Loucy (cell line): Measurements from ENCODE around the gene SKI.

Experiments used
- H2AFZ ChIP-seq: fragments of 200-600 bp; sonication (generic); 2 replicates; pipeline ENCODE4 v1.6.0; 2016; ENCODE audit warnings: antibody characterized with exemption, mild to moderate bottlenecking, low read length, moderate library complexity
- H3F3A ChIP-seq: fragments of 200-600 bp; 2 replicates; pipeline ENCODE4 v1.6.0; 2016; ENCODE audit warnings: antibody characterized with exemption, low read depth, mild to moderate bottlenecking
- H3K27me3 ChIP-seq: fragments of 200-600 bp; sonication (generic); 2 replicates; pipeline ENCODE4 v1.6.1; 2014; ENCODE audit warnings: low read length, mild to moderate bottlenecking; ENCODE audit not compliant: insufficient read depth, poor library complexity, severe bottlenecking
- H3K36me3 ChIP-seq: fragments of 200-600 bp; sonication (generic); 2 replicates; pipeline ENCODE4 v1.6.1; 2016; ENCODE audit warnings: low read length; ENCODE audit not compliant: insufficient read depth
- H3K4me1 ChIP-seq: fragments of 200-600 bp; sonication (generic); 2 replicates; pipeline ENCODE4 v1.5.1; 2014; ENCODE audit warnings: low read length, mild to moderate bottlenecking; ENCODE audit not compliant: insufficient read depth, poor library complexity, severe bottlenecking
- H3K4me2 ChIP-seq: fragments of 200-600 bp; sonication (generic); 2 replicates; pipeline ENCODE4 v1.6.0; 2014; ENCODE audit warnings: antibody characterized with exemption, low read length, low read depth, mild to moderate bottlenecking; ENCODE audit not compliant: poor library complexity, severe bottlenecking
- H3K4me3 ChIP-seq: fragments of 200-600 bp; sonication (generic); 2 replicates; pipeline ENCODE4 v1.5.1; 2014; ENCODE audit warnings: low read length, mild to moderate bottlenecking, mixed read lengths; ENCODE audit not compliant: poor library complexity, severe bottlenecking
- H3K79me2 ChIP-seq: fragments of 200-600 bp; sonication (generic); 2 replicates; pipeline ENCODE4 v1.6.1; 2014; ENCODE audit warnings: low read length; ENCODE audit not compliant: insufficient read depth
- H3K9ac ChIP-seq: fragments of 200-600 bp; sonication (generic); 2 replicates; pipeline ENCODE4 v1.6.0; 2014; ENCODE audit warnings: mild to moderate bottlenecking, low read depth, low read length, moderate library complexity; ENCODE audit not compliant: poor library complexity, severe bottlenecking
- H3K9me2 ChIP-seq: fragments of 200-600 bp; sonication (generic); replicated peaks from 2 replicates; pipeline ENCODE4 v1.6.1; 2016; ENCODE audit warnings: low read depth, low read length, mixed read lengths
- H3K9me3 ChIP-seq: fragments of 200-600 bp; sonication (generic); 2 replicates; pipeline ENCODE4 v1.6.1; 2014; ENCODE audit warnings: mild to moderate bottlenecking, antibody characterized with exemption, low read length, low read depth; ENCODE audit not compliant: insufficient read depth
- H4K20me1 ChIP-seq: fragments of 200-600 bp; sonication (generic); 2 replicates; pipeline ENCODE4 v1.6.0; 2014; ENCODE audit warnings: antibody characterized with exemption, low read length, mild to moderate bottlenecking; ENCODE audit not compliant: insufficient read depth, poor library complexity, severe bottlenecking
- CTCF ChIP-seq: fragments of 200-600 bp; sonication (generic); conservative IDR thresholded peaks from 2 replicates; pipeline ENCODE4 v1.5.1; 2014; ENCODE audit warnings: mild to moderate bottlenecking, antibody characterized with exemption, low read length
- EZH2phosphoT487 ChIP-seq: fragments of 200-600 bp; IDR thresholded peaks from 2 replicates; pipeline ENCODE4 v1.6.1; 2018; ENCODE audit warnings: antibody characterized with exemption, mild to moderate bottlenecking, moderate library complexity, borderline replicate concordance

SKI gene

GRCh38 chr1:2215909-2216766 is 12.0 kb upstream of the SKI start:
- Histone ChIP-seq H3K4me3 (no peak overlapping the region), H3K79me2 (no peaks in the 10 kb centered on the region), H2AFZ (no peak overlapping the region), H3K9ac (no peak overlapping the region), H3F3A (no peaks in the 10 kb centered on the region), H3K27me3 (no peaks in the 10 kb centered on the region), H3K36me3 (no peaks in the 10 kb centered on the region), H3K4me1 (no peaks in the 10 kb centered on the region), H3K4me2 (no peak overlapping the region), H3K9me3 (no peaks in the 10 kb centered on the region), H3K9me2 (no peaks in the 10 kb centered on the region), H4K20me1 (no peaks in the 10 kb centered on the region)
- no peak for TF ChIP-seq EZH2phosphoT487
- no peak for TF ChIP-seq CTCF

GRCh38 chr1:2216767-2217058 is 11.4 kb upstream of the SKI start:
- no peaks in the 10 kb centered on the region for H3K9me2 ChIP-seq
- no peak overlapping the region for H3K9ac ChIP-seq
- no peaks in the 10 kb centered on the region for H4K20me1 ChIP-seq
- H2AFZ ChIP-seq, result no peak overlapping the region
- no peaks in the 10 kb centered on the region for H3K27me3 ChIP-seq
- H3K36me3 ChIP-seq, result no peaks in the 10 kb centered on the region
- no peak for TF ChIP-seq EZH2phosphoT487
- TF ChIP-seq CTCF, result no peak
- no peaks in the 10 kb centered on the region for H3F3A ChIP-seq
- H3K9me3 ChIP-seq, result no peaks in the 10 kb centered on the region
- H3K4me2 ChIP-seq, result no peak overlapping the region
- H3K4me1 ChIP-seq, result no peaks in the 10 kb centered on the region
- H3K4me3 ChIP-seq, result no peak overlapping the region
- H3K79me2 ChIP-seq, result no peaks in the 10 kb centered on the region

- H3K27me3 ChIP-seq, result no peaks in the 10 kb centered on the region
- no peak overlapping the region for H3K4me3 ChIP-seq
- no peaks in the 10 kb centered on the region for H3F3A ChIP-seq
- no peaks in the 10 kb centered on the region for H3K36me3 ChIP-seq
- no peak overlapping the region for H3K9ac ChIP-seq
- no peaks in the 10 kb centered on the region for H3K9me3 ChIP-seq
- no peaks in the 10 kb centered on the region for H3K9me2 ChIP-seq
- H3K79me2 ChIP-seq, result no peaks in the 10 kb centered on the region
- no peak overlapping the region for H3K4me2 ChIP-seq
- no peaks in the 10 kb centered on the region for H3K4me1 ChIP-seq
- H2AFZ ChIP-seq, result no peak overlapping the region
- H4K20me1 ChIP-seq, result no peaks in the 10 kb centered on the region
- TF ChIP-seq CTCF, result no peak
- TF ChIP-seq EZH2phosphoT487, result no peak
Observed at GRCh38 chr1:2221271-2221670, 6.8 kb upstream of the SKI start.
